HepG2 (cell line): ENCODE results near the gene DLG5.

Experiments
- HOXA7 ChIP-seq: sonication (generic); formaldehyde crosslinking; IDR thresholded peaks from 2 replicates; pipeline ENCODE4 v1.8.1; 2022; ENCODE audit warnings: mild to moderate bottlenecking, missing genetic modification reagents, moderate library complexity
- IRF2 ChIP-seq: IDR thresholded peaks from 2 replicates; pipeline ENCODE4 v1.6.1; 2018; ENCODE audit warnings: missing genetic modification reagents, missing compliant biosample characterization
- NCOR1 ChIP-seq: fragments of 200-600 bp; sonication (generic); IDR thresholded peaks from 2 replicates; pipeline ENCODE4 v1.7.0; 2017; ENCODE audit warnings: antibody characterized with exemption, low read length, borderline replicate concordance
- SMC3 ChIP-seq: IDR thresholded peaks from 2 replicates; pipeline ENCODE4 v1.6.1; 2011; ENCODE audit warnings: low read length, improper control_type of control experiment
- ZKSCAN1 ChIP-seq: fragments of 150-350 bp; IDR thresholded peaks from 2 replicates; pipeline ENCODE4 v1.6.1; 2014; ENCODE audit warnings: low read length
- TF ChIP-seq, protein P1 (sequence below): sonication (generic); formaldehyde crosslinking; IDR thresholded peaks from 2 replicates; pipeline ENCODE4 v1.9.0; 2021; ENCODE audit warnings: mild to moderate bottlenecking, missing genetic modification reagents

DNA sequence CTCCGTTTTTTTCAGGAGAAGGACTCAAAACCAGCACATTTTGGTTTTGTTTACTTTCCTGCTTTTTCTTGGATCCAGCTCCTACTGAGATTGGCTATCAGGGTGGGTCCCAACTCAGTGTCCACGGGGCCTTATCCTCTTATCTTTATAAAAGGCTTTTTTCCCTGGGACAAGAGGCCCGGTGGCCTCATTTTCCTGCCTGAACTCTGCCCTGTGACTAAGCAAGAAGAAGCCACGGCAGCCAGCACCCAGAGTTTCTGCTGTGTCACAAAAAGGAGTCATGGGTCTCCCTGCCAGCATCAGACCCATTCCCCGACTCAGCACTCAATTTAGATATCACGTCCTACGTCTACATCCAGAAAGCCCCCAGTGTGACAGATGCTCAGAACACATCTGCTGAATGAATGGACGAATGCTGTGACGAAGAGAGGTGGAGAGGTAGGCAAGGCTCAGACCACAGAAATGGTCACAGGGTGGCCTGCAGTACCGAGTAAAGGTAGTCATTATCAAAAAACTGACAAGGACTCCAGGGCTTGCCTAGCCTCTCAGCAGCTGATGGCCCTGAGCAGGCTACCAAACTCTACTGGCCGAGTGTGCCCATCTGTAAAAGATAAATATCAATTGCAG lies 16.7 kb downstream of the DLG5 start:
- TF ChIP-seq NCOR1 (peak; percentile 77; the same call in 1 of the 2 replicates), SMC3 (no peak; the same call in 1 of the 2 replicates), HOXA7 (no peak), ZKSCAN1 (no peak), IRF2 (CRISPR knock-in tag) (peak; percentile 49; the same call in 1 of the 2 replicates)
- TF ChIP-seq, protein P1, sequence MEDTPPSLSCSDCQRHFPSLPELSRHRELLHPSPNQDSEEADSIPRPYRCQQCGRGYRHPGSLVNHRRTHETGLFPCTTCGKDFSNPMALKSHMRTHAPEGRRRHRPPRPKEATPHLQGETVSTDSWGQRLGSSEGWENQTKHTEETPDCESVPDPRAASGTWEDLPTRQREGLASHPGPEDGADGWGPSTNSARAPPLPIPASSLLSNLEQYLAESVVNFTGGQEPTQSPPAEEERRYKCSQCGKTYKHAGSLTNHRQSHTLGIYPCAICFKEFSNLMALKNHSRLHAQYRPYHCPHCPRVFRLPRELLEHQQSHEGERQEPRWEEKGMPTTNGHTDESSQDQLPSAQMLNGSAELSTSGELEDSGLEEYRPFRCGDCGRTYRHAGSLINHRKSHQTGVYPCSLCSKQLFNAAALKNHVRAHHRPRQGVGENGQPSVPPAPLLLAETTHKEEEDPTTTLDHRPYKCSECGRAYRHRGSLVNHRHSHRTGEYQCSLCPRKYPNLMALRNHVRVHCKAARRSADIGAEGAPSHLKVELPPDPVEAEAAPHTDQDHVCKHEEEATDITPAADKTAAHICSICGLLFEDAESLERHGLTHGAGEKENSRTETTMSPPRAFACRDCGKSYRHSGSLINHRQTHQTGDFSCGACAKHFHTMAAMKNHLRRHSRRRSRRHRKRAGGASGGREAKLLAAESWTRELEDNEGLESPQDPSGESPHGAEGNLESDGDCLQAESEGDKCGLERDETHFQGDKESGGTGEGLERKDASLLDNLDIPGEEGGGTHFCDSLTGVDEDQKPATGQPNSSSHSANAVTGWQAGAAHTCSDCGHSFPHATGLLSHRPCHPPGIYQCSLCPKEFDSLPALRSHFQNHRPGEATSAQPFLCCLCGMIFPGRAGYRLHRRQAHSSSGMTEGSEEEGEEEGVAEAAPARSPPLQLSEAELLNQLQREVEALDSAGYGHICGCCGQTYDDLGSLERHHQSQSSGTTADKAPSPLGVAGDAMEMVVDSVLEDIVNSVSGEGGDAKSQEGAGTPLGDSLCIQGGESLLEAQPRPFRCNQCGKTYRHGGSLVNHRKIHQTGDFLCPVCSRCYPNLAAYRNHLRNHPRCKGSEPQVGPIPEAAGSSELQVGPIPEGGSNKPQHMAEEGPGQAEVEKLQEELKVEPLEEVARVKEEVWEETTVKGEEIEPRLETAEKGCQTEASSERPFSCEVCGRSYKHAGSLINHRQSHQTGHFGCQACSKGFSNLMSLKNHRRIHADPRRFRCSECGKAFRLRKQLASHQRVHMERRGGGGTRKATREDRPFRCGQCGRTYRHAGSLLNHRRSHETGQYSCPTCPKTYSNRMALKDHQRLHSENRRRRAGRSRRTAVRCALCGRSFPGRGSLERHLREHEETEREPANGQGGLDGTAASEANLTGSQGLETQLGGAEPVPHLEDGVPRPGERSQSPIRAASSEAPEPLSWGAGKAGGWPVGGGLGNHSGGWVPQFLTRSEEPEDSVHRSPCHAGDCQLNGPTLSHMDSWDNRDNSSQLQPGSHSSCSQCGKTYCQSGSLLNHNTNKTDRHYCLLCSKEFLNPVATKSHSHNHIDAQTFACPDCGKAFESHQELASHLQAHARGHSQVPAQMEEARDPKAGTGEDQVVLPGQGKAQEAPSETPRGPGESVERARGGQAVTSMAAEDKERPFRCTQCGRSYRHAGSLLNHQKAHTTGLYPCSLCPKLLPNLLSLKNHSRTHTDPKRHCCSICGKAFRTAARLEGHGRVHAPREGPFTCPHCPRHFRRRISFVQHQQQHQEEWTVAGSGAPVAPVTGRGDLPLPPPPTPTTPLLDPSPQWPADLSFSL (CRISPR knock-in tag) = no peak
